Dendritic cell treated with granulocyte-macrophage colony-stimulating factor and Interleukin-4, amounts not matched to agents 40 ng/mL and 50 ng/mL, for 4 days (primary cell): ENCODE measurements around the gene SUSD3.
A peak's percentile ranks its signal among the peaks of the same experiment; 100 is the strongest.
"Not testable (repeated sequence)": the region's sequence is repeated elsewhere in the genome, so short reads cannot be mapped to it uniquely, and the experiment has no call there.

Experiments
- H3K27ac Mint-ChIP-seq: one replicate; pipeline ENCODE4 v1.8.0; 2022; ENCODE audit warnings: mild to moderate bottlenecking, mixed read lengths
- H3K27me3 Mint-ChIP-seq: one replicate; pipeline ENCODE4 v1.8.0; 2022; ENCODE audit warnings: mild to moderate bottlenecking, mixed read lengths
- H3K36me3 Mint-ChIP-seq: one replicate; pipeline ENCODE4 v1.8.0; 2022; ENCODE audit warnings: low read depth, mixed read lengths
- H3K4me1 Mint-ChIP-seq: one replicate; pipeline ENCODE4 v1.8.0; 2022; ENCODE audit warnings: low read depth, mixed read lengths
- H3K4me3 Mint-ChIP-seq: one replicate; pipeline ENCODE4 v1.8.0; 2022; ENCODE audit warnings: mild to moderate bottlenecking, moderate library complexity, mixed read lengths
- H3K9me3 Mint-ChIP-seq: one replicate; pipeline ENCODE4 v1.8.0; 2022; ENCODE audit warnings: mixed read lengths
- intact Hi-C: fragments of 100-400 bp; cut with micrococcal nuclease; formaldehyde crosslinking; loops from one replicate; pipeline ENCODE4 v1.15.0; 2022

SUSD3 gene

GRCh38 chr9:93058355-93059010 is at the start of gene SUSD3:
TSS of gene SUSD3 (plus strand) at chr9:93058701. CDS start at chr9:93058743, 42 bp downstream.
- Mint-ChIP-seq H3K27ac (peak within 1 kb of the TSS; percentile 65), H3K4me1 (peaks cover 62% of the 10 kb centered on the region), H3K36me3 (no peaks in the 10 kb centered on the region), H3K4me3 (peak within 1 kb of the TSS; percentile 66), H3K27me3 (peaks cover 20% of the 10 kb centered on the region), H3K9me3 (no peaks in the 10 kb centered on the region)
- intact Hi-C loops = loop anchor here (5.0 kb wide), 1 partner anchor 39 kb away; the partner anchor contains the start of gene CARD19

- Mint-ChIP-seq H3K4me3 (no peak overlapping the region), H3K4me1 (no peaks in the 10 kb centered on the region), H3K27ac (no peak overlapping the region), H3K9me3 (no peaks in the 10 kb centered on the region), H3K36me3 (peaks cover 100% of the 10 kb centered on the region), H3K27me3 (no peaks in the 10 kb centered on the region)
- intact Hi-C loops = no loop called here
Observed at GRCh38 chr9:93009337-93010015, 49.0 kb upstream of the SUSD3 start.

- intact Hi-C loops = no loop called here
- no peaks in the 10 kb centered on the region for H3K27me3 Mint-ChIP-seq
- no peaks in the 10 kb centered on the region for H3K4me1 Mint-ChIP-seq
- no peak overlapping the region for H3K27ac Mint-ChIP-seq
- peaks cover 100% of the 10 kb centered on the region for H3K36me3 Mint-ChIP-seq
- H3K4me3 Mint-ChIP-seq = no peak overlapping the region
- H3K9me3 Mint-ChIP-seq = no peaks in the 10 kb centered on the region
Observed at GRCh38 chr9:93010056-93010455, 48.4 kb upstream of the SUSD3 start.

GRCh38 chr9:93010704-93011103 is 47.8 kb upstream of the SUSD3 start:
- H3K27me3 Mint-ChIP-seq = no peaks in the 10 kb centered on the region
- no peak overlapping the region for H3K4me3 Mint-ChIP-seq
- no peak overlapping the region for H3K27ac Mint-ChIP-seq
- intact Hi-C loops = no loop called here
- no peaks in the 10 kb centered on the region for H3K9me3 Mint-ChIP-seq
- H3K4me1 Mint-ChIP-seq = no peaks in the 10 kb centered on the region
- H3K36me3 Mint-ChIP-seq = peaks cover 100% of the 10 kb centered on the region

- Mint-ChIP-seq H3K4me1 (no peaks in the 10 kb centered on the region), H3K27ac (no peak overlapping the region), H3K36me3 (peaks cover 100% of the 10 kb centered on the region), H3K4me3 (no peak overlapping the region), H3K9me3 (no peaks in the 10 kb centered on the region), H3K27me3 (no peaks in the 10 kb centered on the region)
- intact Hi-C loops = no loop called here
Observed at GRCh38 chr9:93011114-93011513, 47.4 kb upstream of the SUSD3 start.

GRCh38 chr9:93012963-93013855 is 45.3 kb upstream of the SUSD3 start:
- Mint-ChIP-seq H3K36me3 (peaks cover 100% of the 10 kb centered on the region), H3K9me3 (no peaks in the 10 kb centered on the region), H3K27me3 (no peaks in the 10 kb centered on the region), H3K27ac (no peak overlapping the region), H3K4me3 (no peak overlapping the region), H3K4me1 (no peaks in the 10 kb centered on the region)
- intact Hi-C loops = no loop called here

GRCh38 chr9:93013856-93014582 is 44.5 kb upstream of the SUSD3 start:
- no peaks in the 10 kb centered on the region for H3K9me3 Mint-ChIP-seq
- no peaks in the 10 kb centered on the region for H3K27me3 Mint-ChIP-seq
- no peaks in the 10 kb centered on the region for H3K4me1 Mint-ChIP-seq
- no peak overlapping the region for H3K27ac Mint-ChIP-seq
- peaks cover 100% of the 10 kb centered on the region for H3K36me3 Mint-ChIP-seq
- no peak overlapping the region for H3K4me3 Mint-ChIP-seq
- intact Hi-C loops = no loop called here

GRCh38 chr9:93015190-93015589 is 43.3 kb upstream of the SUSD3 start:
- intact Hi-C loops, H3K4me1 Mint-ChIP-seq, H3K27ac Mint-ChIP-seq, H3K27me3 Mint-ChIP-seq, H3K9me3 Mint-ChIP-seq, H3K4me3 Mint-ChIP-seq: not testable (repeated sequence)
- H3K36me3 Mint-ChIP-seq = peaks cover 100% of the 10 kb centered on the region

- H3K36me3 Mint-ChIP-seq = peaks cover 100% of the 10 kb centered on the region
Observed at GRCh38 chr9:93017621-93018020, 40.9 kb upstream of the SUSD3 start.

GRCh38 chr9:93020151-93020550 is 38.4 kb upstream of the SUSD3 start:
- Mint-ChIP-seq H3K4me1 (peaks cover 22% of the 10 kb centered on the region), H3K36me3 (peaks cover 100% of the 10 kb centered on the region), H3K27me3 (no peaks in the 10 kb centered on the region), H3K27ac (no peak overlapping the region), H3K4me3 (no peak overlapping the region), H3K9me3 (no peaks in the 10 kb centered on the region)
- intact Hi-C loops = no loop called here

More at GRCh38 chr9:93017621-93018020, 40.9 kb upstream of the SUSD3 start:
- Mint-ChIP-seq H3K27ac (no peak overlapping the region), H3K9me3 (no peaks in the 10 kb centered on the region), H3K4me3 (no peak overlapping the region), H3K4me1 (no peaks in the 10 kb centered on the region), H3K27me3 (no peaks in the 10 kb centered on the region)
- intact Hi-C loops = no loop called here

GRCh38 chr9:93020771-93021670 is 37.5 kb upstream of the SUSD3 start:
- intact Hi-C loops = no loop called here
- Mint-ChIP-seq H3K4me3 (no peak overlapping the region), H3K9me3 (no peaks in the 10 kb centered on the region), H3K4me1 (peaks cover 27% of the 10 kb centered on the region), H3K36me3 (peaks cover 100% of the 10 kb centered on the region), H3K27me3 (no peaks in the 10 kb centered on the region), H3K27ac (no peak overlapping the region)

GRCh38 chr9:93022066-93022465 is 36.4 kb upstream of the SUSD3 start:
- H3K4me1 Mint-ChIP-seq = peaks cover 35% of the 10 kb centered on the region
- no peak overlapping the region for H3K27ac Mint-ChIP-seq
- H3K27me3 Mint-ChIP-seq = no peaks in the 10 kb centered on the region
- peaks cover 100% of the 10 kb centered on the region for H3K36me3 Mint-ChIP-seq
- H3K4me3 Mint-ChIP-seq = no peak overlapping the region
- H3K9me3 Mint-ChIP-seq = no peaks in the 10 kb centered on the region
- intact Hi-C loops = no loop called here
